Loucy (cell line): ENCODE measurements around the gene PFKFB2.

Experiments used
- H2AFZ ChIP-seq: fragments of 200-600 bp; sonication (generic); 2 replicates; pipeline ENCODE4 v1.6.0; 2016; ENCODE audit warnings: antibody characterized with exemption, mild to moderate bottlenecking, low read length, moderate library complexity
- H3F3A ChIP-seq: fragments of 200-600 bp; 2 replicates; pipeline ENCODE4 v1.6.0; 2016; ENCODE audit warnings: antibody characterized with exemption, low read depth, mild to moderate bottlenecking
- H3K27me3 ChIP-seq: fragments of 200-600 bp; sonication (generic); 2 replicates; pipeline ENCODE4 v1.6.1; 2014; ENCODE audit warnings: low read length, mild to moderate bottlenecking; ENCODE audit not compliant: insufficient read depth, poor library complexity, severe bottlenecking
- H3K36me3 ChIP-seq: fragments of 200-600 bp; sonication (generic); 2 replicates; pipeline ENCODE4 v1.6.1; 2016; ENCODE audit warnings: low read length; ENCODE audit not compliant: insufficient read depth
- H3K4me1 ChIP-seq: fragments of 200-600 bp; sonication (generic); 2 replicates; pipeline ENCODE4 v1.5.1; 2014; ENCODE audit warnings: low read length, mild to moderate bottlenecking; ENCODE audit not compliant: insufficient read depth, poor library complexity, severe bottlenecking
- H3K4me2 ChIP-seq: fragments of 200-600 bp; sonication (generic); 2 replicates; pipeline ENCODE4 v1.6.0; 2014; ENCODE audit warnings: antibody characterized with exemption, low read length, low read depth, mild to moderate bottlenecking; ENCODE audit not compliant: poor library complexity, severe bottlenecking
- H3K4me3 ChIP-seq: fragments of 200-600 bp; sonication (generic); 2 replicates; pipeline ENCODE4 v1.5.1; 2014; ENCODE audit warnings: low read length, mild to moderate bottlenecking, mixed read lengths; ENCODE audit not compliant: poor library complexity, severe bottlenecking
- H3K79me2 ChIP-seq: fragments of 200-600 bp; sonication (generic); 2 replicates; pipeline ENCODE4 v1.6.1; 2014; ENCODE audit warnings: low read length; ENCODE audit not compliant: insufficient read depth
- H3K9ac ChIP-seq: fragments of 200-600 bp; sonication (generic); 2 replicates; pipeline ENCODE4 v1.6.0; 2014; ENCODE audit warnings: mild to moderate bottlenecking, low read depth, low read length, moderate library complexity; ENCODE audit not compliant: poor library complexity, severe bottlenecking
- H3K9me2 ChIP-seq: fragments of 200-600 bp; sonication (generic); replicated peaks from 2 replicates; pipeline ENCODE4 v1.6.1; 2016; ENCODE audit warnings: low read depth, low read length, mixed read lengths
- H3K9me3 ChIP-seq: fragments of 200-600 bp; sonication (generic); 2 replicates; pipeline ENCODE4 v1.6.1; 2014; ENCODE audit warnings: mild to moderate bottlenecking, antibody characterized with exemption, low read length, low read depth; ENCODE audit not compliant: insufficient read depth
- H4K20me1 ChIP-seq: fragments of 200-600 bp; sonication (generic); 2 replicates; pipeline ENCODE4 v1.6.0; 2014; ENCODE audit warnings: antibody characterized with exemption, low read length, mild to moderate bottlenecking; ENCODE audit not compliant: insufficient read depth, poor library complexity, severe bottlenecking
- EZH2phosphoT487 ChIP-seq: fragments of 200-600 bp; IDR thresholded peaks from 2 replicates; pipeline ENCODE4 v1.6.1; 2018; ENCODE audit warnings: antibody characterized with exemption, mild to moderate bottlenecking, moderate library complexity, borderline replicate concordance
- TF ChIP-seq, protein P1 (sequence below): fragments of 200-600 bp; sonication (generic); conservative IDR thresholded peaks from 2 replicates; pipeline ENCODE4 v1.5.1; 2014; ENCODE audit warnings: mild to moderate bottlenecking, antibody characterized with exemption, low read length

PFKFB2 gene

GRCh38 chr1:207052911-207053769, at the start of gene PFKFB2:
Gene PFKFB2 (plus strand): TSS chr1:207053275. CDS start chr1:207054718, 1,443 bp downstream.
- Histone ChIP-seq H3K36me3 (no peaks in the 10 kb centered on the region), H3F3A (no peaks in the 10 kb centered on the region), H3K4me2 (peak within 1 kb of the TSS; percentile 65), H3K4me1 (peaks cover 4% of the 10 kb centered on the region), H3K27me3 (no peaks in the 10 kb centered on the region), H3K9me2 (no peaks in the 10 kb centered on the region), H3K79me2 (peaks cover 18% of the 10 kb centered on the region), H3K4me3 (peak within 1 kb of the TSS; percentile 75), H4K20me1 (peaks cover 5% of the 10 kb centered on the region), H3K9me3 (no peaks in the 10 kb centered on the region), H3K9ac (peak within 1 kb of the TSS; percentile 60), H2AFZ (peak within 1 kb of the TSS; percentile 93)
- TF ChIP-seq EZH2phosphoT487 = no peak
- TF ChIP-seq, protein P1, sequence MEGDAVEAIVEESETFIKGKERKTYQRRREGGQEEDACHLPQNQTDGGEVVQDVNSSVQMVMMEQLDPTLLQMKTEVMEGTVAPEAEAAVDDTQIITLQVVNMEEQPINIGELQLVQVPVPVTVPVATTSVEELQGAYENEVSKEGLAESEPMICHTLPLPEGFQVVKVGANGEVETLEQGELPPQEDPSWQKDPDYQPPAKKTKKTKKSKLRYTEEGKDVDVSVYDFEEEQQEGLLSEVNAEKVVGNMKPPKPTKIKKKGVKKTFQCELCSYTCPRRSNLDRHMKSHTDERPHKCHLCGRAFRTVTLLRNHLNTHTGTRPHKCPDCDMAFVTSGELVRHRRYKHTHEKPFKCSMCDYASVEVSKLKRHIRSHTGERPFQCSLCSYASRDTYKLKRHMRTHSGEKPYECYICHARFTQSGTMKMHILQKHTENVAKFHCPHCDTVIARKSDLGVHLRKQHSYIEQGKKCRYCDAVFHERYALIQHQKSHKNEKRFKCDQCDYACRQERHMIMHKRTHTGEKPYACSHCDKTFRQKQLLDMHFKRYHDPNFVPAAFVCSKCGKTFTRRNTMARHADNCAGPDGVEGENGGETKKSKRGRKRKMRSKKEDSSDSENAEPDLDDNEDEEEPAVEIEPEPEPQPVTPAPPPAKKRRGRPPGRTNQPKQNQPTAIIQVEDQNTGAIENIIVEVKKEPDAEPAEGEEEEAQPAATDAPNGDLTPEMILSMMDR = no peak

GRCh38 chr1:207004931-207005830, 47.9 kb upstream of the PFKFB2 start:
- Histone ChIP-seq H3K79me2 (no peaks in the 10 kb centered on the region), H3K9ac (no peak overlapping the region), H3K9me3 (no peaks in the 10 kb centered on the region), H3F3A (no peaks in the 10 kb centered on the region), H3K27me3 (no peaks in the 10 kb centered on the region), H3K9me2 (no peaks in the 10 kb centered on the region), H3K36me3 (no peaks in the 10 kb centered on the region), H2AFZ (no peak overlapping the region), H3K4me1 (no peaks in the 10 kb centered on the region), H3K4me2 (no peak overlapping the region), H4K20me1 (no peaks in the 10 kb centered on the region), H3K4me3 (no peak overlapping the region)
- TF ChIP-seq, protein P1 = peak; percentile 93
- TF ChIP-seq EZH2phosphoT487 = no peak

- TF ChIP-seq EZH2phosphoT487 = no peak
- TF ChIP-seq, protein P1 = no peak
- Histone ChIP-seq H3K4me1 (no peaks in the 10 kb centered on the region), H3K79me2 (no peaks in the 10 kb centered on the region), H4K20me1 (no peaks in the 10 kb centered on the region), H3K36me3 (no peaks in the 10 kb centered on the region), H3K9me3 (no peaks in the 10 kb centered on the region), H3K4me3 (no peak overlapping the region), H2AFZ (no peak overlapping the region), H3F3A (no peaks in the 10 kb centered on the region), H3K4me2 (no peak overlapping the region), H3K9me2 (no peaks in the 10 kb centered on the region), H3K27me3 (no peaks in the 10 kb centered on the region), H3K9ac (no peak overlapping the region)
Observed at GRCh38 chr1:207006083-207006482, 47.0 kb upstream of the PFKFB2 start.
